HEK293 (cell line): ENCODE data around the gene ACTG2.
A peak's percentile ranks its signal among the peaks of the same experiment; 100 is the strongest.

Experiments used
- BCL11B ChIP-seq: fragments of 450-650 bp; formaldehyde crosslinking; IDR thresholded peaks from 2 replicates; pipeline ENCODE4 v1.5.1; 2016; ENCODE audit warnings: low read depth, missing biosample characterization, missing genetic modification characterization
- GLIS1 ChIP-seq: fragments of 450-650 bp; formaldehyde crosslinking; IDR thresholded peaks from 2 replicates; pipeline ENCODE4 v1.5.1; 2016; ENCODE audit warnings: missing biosample characterization, missing genetic modification characterization
- IKZF3 ChIP-seq: fragments of 450-650 bp; IDR thresholded peaks from 2 replicates; pipeline ENCODE4 v1.5.0; 2018; ENCODE audit warnings: missing biosample characterization, mild to moderate bottlenecking, missing genetic modification characterization, moderate library complexity
- KLF16 ChIP-seq: fragments of 450-650 bp; formaldehyde crosslinking; IDR thresholded peaks from 2 replicates; pipeline ENCODE4 v1.5.1; 2017; ENCODE audit warnings: missing biosample characterization, missing genetic modification characterization
- ZNF138 ChIP-seq: fragments of 450-650 bp; formaldehyde crosslinking; IDR thresholded peaks from 2 replicates; pipeline ENCODE4 v1.5.1; 2016; ENCODE audit warnings: missing biosample characterization, missing genetic modification characterization, borderline replicate concordance
- ZNF175 ChIP-seq: fragments of 450-650 bp; formaldehyde crosslinking; IDR thresholded peaks from 2 replicates; pipeline ENCODE4 v1.5.1; 2016; ENCODE audit warnings: missing biosample characterization, missing genetic modification characterization
- ZNF335 ChIP-seq: fragments of 450-650 bp; formaldehyde crosslinking; conservative IDR thresholded peaks from 2 replicates; pipeline ENCODE4 v1.5.1; 2016; ENCODE audit warnings: missing biosample characterization, missing genetic modification characterization
- ZNF37A ChIP-seq: fragments of 450-650 bp; IDR thresholded peaks from 2 replicates; pipeline ENCODE4 v1.5.1; 2018; ENCODE audit warnings: missing biosample characterization, missing genetic modification characterization
- ZNF394 ChIP-seq: fragments of 450-650 bp; formaldehyde crosslinking; IDR thresholded peaks from 2 replicates; pipeline ENCODE4 v1.5.1; 2016; ENCODE audit warnings: missing biosample characterization, missing genetic modification characterization, mild to moderate bottlenecking, moderate library complexity, borderline replicate concordance
- ZNF404 ChIP-seq: fragments of 450-650 bp; formaldehyde crosslinking; IDR thresholded peaks from 2 replicates; pipeline ENCODE4 v1.5.1; 2017; ENCODE audit warnings: missing biosample characterization, missing genetic modification characterization
- ZNF510 ChIP-seq: fragments of 450-650 bp; formaldehyde crosslinking; IDR thresholded peaks from 2 replicates; pipeline ENCODE4 v1.5.1; 2018; ENCODE audit warnings: mild to moderate bottlenecking, missing genetic modification characterization, missing biosample characterization; ENCODE audit not compliant: insufficient replicate concordance
- ZNF555 ChIP-seq: fragments of 450-650 bp; formaldehyde crosslinking; conservative IDR thresholded peaks from 2 replicates; pipeline ENCODE4 v1.5.1; 2017; ENCODE audit warnings: missing biosample characterization, mild to moderate bottlenecking, missing genetic modification characterization, inconsistent platforms
- ZNF560 ChIP-seq: fragments of 450-650 bp; formaldehyde crosslinking; IDR thresholded peaks from 2 replicates; pipeline ENCODE4 v1.5.1; 2017; ENCODE audit warnings: missing biosample characterization, missing genetic modification characterization, borderline replicate concordance
- ZNF596 ChIP-seq: fragments of 450-650 bp; IDR thresholded peaks from 2 replicates; pipeline ENCODE4 v1.5.0; 2018; ENCODE audit warnings: missing biosample characterization, mild to moderate bottlenecking, missing genetic modification characterization, moderate library complexity
- ZNF664 ChIP-seq: fragments of 450-650 bp; formaldehyde crosslinking; IDR thresholded peaks from 2 replicates; pipeline ENCODE4 v1.5.1; 2016; ENCODE audit warnings: missing biosample characterization, missing genetic modification characterization
- ZNF701 ChIP-seq: fragments of 450-650 bp; formaldehyde crosslinking; IDR thresholded peaks from 2 replicates; pipeline ENCODE4 v1.5.1; 2016; ENCODE audit warnings: missing biosample characterization, missing genetic modification characterization
- ZNF776 ChIP-seq: fragments of 450-650 bp; formaldehyde crosslinking; IDR thresholded peaks from 2 replicates; pipeline ENCODE4 v1.5.0; 2017; ENCODE audit warnings: missing biosample characterization, missing genetic modification characterization, borderline replicate concordance
- TF ChIP-seq, protein P1 (sequence below): fragments of 450-650 bp; formaldehyde crosslinking; IDR thresholded peaks from 2 replicates; pipeline ENCODE4 v1.5.1; 2016; ENCODE audit warnings: missing biosample characterization, missing genetic modification characterization
- TF ChIP-seq, protein P2 (sequence below): fragments of 450-650 bp; formaldehyde crosslinking; IDR thresholded peaks from 2 replicates; pipeline ENCODE4; 2016; ENCODE audit warnings: missing biosample characterization, missing genetic modification characterization
- TF ChIP-seq, protein P3 (sequence below): fragments of 450-650 bp; formaldehyde crosslinking; IDR thresholded peaks from 2 replicates; pipeline ENCODE4 v1.5.1; 2017; ENCODE audit warnings: missing biosample characterization, missing genetic modification characterization
- TF ChIP-seq, protein P4 (sequence below): fragments of 450-650 bp; formaldehyde crosslinking; conservative IDR thresholded peaks from 2 replicates; pipeline ENCODE4 v1.5.1; 2016; ENCODE audit warnings: low read depth, missing biosample characterization, missing genetic modification characterization
- TF ChIP-seq, protein P5 (sequence below): fragments of 450-650 bp; formaldehyde crosslinking; IDR thresholded peaks from 2 replicates; pipeline ENCODE4 v1.5.1; 2016; ENCODE audit warnings: missing biosample characterization, missing genetic modification characterization, borderline replicate concordance
- TF ChIP-seq, protein P6 (sequence below): fragments of 450-650 bp; formaldehyde crosslinking; IDR thresholded peaks from 2 replicates; pipeline ENCODE4 v1.5.1; 2016; ENCODE audit warnings: missing biosample characterization, missing genetic modification characterization, low read depth

ACTG2 gene

DNA sequence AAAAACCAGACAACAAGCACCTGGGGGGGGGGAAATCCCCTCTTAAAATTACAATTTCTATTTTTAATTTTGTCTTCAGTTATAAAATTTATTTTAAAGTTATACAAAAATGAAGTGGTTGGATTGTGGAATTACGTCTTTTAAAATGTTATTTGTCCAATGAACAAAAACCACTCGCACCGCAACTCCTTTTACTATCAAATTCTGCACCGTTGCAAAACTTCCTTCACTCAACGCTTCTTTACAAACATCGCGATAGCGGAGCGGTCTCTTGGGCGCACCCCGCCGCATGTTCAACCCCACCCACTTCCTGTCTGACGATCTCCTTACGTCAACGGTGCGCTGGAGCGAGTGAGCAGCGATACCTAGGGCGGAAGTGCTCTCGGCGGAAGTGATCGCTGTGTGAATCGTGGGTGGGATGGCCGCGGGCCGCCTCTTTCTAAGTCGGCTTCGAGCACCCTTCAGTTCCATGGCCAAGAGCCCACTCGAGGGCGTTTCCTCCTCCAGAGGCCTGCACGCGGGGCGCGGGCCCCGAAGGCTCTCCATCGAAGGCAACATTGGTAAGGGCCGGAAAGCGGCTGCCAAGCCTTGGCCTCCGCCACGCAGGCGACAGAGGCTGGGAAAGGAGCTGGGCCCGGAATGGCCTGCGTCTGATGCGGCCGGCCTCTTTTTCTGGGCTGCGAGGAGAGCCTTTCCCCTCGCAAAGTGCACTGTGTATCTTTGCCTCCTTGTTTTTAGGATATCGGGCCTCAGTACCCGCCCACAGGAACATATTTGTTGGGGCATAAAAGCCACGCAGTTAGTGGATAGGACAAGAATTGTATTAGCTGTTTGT is 33.9 kb downstream of the ACTG2 start, which contains the start of gene DGUOK (continued):
- TF ChIP-seq, protein P1, sequence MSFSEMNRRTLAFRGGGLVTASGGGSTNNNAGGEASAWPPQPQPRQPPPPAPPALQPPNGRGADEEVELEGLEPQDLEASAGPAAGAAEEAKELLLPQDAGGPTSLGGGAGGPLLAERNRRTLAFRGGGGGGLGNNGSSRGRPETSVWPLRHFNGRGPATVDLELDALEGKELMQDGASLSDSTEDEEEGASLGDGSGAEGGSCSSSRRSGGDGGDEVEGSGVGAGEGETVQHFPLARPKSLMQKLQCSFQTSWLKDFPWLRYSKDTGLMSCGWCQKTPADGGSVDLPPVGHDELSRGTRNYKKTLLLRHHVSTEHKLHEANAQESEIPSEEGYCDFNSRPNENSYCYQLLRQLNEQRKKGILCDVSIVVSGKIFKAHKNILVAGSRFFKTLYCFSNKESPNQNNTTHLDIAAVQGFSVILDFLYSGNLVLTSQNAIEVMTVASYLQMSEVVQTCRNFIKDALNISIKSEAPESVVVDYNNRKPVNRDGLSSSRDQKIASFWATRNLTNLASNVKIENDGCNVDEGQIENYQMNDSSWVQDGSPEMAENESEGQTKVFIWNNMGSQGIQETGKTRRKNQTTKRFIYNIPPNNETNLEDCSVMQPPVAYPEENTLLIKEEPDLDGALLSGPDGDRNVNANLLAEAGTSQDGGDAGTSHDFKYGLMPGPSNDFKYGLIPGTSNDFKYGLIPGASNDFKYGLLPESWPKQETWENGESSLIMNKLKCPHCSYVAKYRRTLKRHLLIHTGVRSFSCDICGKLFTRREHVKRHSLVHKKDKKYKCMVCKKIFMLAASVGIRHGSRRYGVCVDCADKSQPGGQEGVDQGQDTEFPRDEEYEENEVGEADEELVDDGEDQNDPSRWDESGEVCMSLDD (tag by site-specific recombination): no peak
- TF ChIP-seq, protein P2, sequence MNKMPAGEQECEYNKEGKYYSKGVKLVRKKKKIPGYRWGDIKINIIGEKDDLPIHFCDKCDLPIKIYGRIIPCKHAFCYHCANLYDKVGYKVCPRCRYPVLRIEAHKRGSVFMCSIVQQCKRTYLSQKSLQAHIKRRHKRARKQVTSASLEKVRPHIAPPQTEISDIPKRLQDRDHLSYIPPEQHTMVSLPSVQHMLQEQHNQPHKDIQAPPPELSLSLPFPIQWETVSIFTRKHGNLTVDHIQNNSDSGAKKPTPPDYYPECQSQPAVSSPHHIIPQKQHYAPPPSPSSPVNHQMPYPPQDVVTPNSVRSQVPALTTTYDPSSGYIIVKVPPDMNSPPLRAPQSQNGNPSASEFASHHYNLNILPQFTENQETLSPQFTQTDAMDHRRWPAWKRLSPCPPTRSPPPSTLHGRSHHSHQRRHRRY (tag by site-specific recombination): no peak
- TF ChIP-seq ZNF138 (tag by site-specific recombination): no peak
- no peak for TF ChIP-seq ZNF37A
- TF ChIP-seq ZNF596 (tag by site-specific recombination): no peak
- TF ChIP-seq ZNF555 (tag by site-specific recombination): no peak
- TF ChIP-seq ZNF510: no peak
- no peak for TF ChIP-seq BCL11B (tag by site-specific recombination)
- TF ChIP-seq, protein P3, sequence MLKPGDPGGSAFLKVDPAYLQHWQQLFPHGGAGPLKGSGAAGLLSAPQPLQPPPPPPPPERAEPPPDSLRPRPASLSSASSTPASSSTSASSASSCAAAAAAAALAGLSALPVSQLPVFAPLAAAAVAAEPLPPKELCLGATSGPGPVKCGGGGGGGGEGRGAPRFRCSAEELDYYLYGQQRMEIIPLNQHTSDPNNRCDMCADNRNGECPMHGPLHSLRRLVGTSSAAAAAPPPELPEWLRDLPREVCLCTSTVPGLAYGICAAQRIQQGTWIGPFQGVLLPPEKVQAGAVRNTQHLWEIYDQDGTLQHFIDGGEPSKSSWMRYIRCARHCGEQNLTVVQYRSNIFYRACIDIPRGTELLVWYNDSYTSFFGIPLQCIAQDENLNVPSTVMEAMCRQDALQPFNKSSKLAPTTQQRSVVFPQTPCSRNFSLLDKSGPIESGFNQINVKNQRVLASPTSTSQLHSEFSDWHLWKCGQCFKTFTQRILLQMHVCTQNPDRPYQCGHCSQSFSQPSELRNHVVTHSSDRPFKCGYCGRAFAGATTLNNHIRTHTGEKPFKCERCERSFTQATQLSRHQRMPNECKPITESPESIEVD (tag by site-specific recombination): no peak
- no peak for TF ChIP-seq ZNF404
- no peak for TF ChIP-seq ZNF560 (tag by site-specific recombination)
- TF ChIP-seq KLF16 (tag by site-specific recombination): peak; percentile 53
- TF ChIP-seq, protein P4, sequence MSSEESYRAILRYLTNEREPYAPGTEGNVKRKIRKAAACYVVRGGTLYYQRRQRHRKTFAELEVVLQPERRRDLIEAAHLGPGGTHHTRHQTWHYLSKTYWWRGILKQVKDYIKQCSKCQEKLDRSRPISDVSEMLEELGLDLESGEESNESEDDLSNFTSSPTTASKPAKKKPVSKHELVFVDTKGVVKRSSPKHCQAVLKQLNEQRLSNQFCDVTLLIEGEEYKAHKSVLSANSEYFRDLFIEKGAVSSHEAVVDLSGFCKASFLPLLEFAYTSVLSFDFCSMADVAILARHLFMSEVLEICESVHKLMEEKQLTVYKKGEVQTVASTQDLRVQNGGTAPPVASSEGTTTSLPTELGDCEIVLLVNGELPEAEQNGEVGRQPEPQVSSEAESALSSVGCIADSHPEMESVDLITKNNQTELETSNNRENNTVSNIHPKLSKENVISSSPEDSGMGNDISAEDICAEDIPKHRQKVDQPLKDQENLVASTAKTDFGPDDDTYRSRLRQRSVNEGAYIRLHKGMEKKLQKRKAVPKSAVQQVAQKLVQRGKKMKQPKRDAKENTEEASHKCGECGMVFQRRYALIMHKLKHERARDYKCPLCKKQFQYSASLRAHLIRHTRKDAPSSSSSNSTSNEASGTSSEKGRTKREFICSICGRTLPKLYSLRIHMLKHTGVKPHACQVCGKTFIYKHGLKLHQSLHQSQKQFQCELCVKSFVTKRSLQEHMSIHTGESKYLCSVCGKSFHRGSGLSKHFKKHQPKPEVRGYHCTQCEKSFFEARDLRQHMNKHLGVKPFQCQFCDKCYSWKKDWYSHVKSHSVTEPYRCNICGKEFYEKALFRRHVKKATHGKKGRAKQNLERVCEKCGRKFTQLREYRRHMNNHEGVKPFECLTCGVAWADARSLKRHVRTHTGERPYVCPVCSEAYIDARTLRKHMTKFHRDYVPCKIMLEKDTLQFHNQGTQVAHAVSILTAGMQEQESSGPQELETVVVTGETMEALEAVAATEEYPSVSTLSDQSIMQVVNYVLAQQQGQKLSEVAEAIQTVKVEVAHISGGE (tag by site-specific recombination): peak; percentile 97
- no peak; the same call in 1 of the 2 replicates for TF ChIP-seq ZNF394
- no peak for TF ChIP-seq ZNF664
- TF ChIP-seq GLIS1 (tag by site-specific recombination): peak; percentile 30; the same call in 1 of the 2 replicates
- no peak for TF ChIP-seq ZNF701 (tag by site-specific recombination)
- TF ChIP-seq, protein P5, sequence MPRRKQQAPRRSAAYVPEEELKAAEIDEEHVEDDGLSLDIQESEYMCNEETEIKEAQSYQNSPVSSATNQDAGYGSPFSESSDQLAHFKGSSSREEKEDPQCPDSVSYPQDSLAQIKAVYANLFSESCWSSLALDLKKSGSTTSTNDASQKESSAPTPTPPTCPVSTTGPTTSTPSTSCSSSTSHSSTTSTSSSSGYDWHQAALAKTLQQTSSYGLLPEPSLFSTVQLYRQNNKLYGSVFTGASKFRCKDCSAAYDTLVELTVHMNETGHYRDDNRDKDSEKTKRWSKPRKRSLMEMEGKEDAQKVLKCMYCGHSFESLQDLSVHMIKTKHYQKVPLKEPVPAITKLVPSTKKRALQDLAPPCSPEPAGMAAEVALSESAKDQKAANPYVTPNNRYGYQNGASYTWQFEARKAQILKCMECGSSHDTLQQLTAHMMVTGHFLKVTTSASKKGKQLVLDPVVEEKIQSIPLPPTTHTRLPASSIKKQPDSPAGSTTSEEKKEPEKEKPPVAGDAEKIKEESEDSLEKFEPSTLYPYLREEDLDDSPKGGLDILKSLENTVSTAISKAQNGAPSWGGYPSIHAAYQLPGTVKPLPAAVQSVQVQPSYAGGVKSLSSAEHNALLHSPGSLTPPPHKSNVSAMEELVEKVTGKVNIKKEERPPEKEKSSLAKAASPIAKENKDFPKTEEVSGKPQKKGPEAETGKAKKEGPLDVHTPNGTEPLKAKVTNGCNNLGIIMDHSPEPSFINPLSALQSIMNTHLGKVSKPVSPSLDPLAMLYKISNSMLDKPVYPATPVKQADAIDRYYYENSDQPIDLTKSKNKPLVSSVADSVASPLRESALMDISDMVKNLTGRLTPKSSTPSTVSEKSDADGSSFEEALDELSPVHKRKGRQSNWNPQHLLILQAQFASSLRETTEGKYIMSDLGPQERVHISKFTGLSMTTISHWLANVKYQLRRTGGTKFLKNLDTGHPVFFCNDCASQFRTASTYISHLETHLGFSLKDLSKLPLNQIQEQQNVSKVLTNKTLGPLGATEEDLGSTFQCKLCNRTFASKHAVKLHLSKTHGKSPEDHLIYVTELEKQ: no peak
- TF ChIP-seq ZNF335 (tag by site-specific recombination): peak; percentile 90
- TF ChIP-seq ZNF175: no peak
- TF ChIP-seq IKZF3: no peak
- TF ChIP-seq, protein P6, sequence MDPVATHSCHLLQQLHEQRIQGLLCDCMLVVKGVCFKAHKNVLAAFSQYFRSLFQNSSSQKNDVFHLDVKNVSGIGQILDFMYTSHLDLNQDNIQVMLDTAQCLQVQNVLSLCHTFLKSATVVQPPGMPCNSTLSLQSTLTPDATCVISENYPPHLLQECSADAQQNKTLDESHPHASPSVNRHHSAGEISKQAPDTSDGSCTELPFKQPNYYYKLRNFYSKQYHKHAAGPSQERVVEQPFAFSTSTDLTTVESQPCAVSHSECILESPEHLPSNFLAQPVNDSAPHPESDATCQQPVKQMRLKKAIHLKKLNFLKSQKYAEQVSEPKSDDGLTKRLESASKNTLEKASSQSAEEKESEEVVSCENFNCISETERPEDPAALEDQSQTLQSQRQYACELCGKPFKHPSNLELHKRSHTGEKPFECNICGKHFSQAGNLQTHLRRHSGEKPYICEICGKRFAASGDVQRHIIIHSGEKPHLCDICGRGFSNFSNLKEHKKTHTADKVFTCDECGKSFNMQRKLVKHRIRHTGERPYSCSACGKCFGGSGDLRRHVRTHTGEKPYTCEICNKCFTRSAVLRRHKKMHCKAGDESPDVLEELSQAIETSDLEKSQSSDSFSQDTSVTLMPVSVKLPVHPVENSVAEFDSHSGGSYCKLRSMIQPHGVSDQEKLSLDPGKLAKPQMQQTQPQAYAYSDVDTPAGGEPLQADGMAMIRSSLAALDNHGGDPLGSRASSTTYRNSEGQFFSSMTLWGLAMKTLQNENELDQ (tag by site-specific recombination): no peak
- TF ChIP-seq ZNF776 (tag by site-specific recombination): no peak
